GM19372 (cell line): ENCODE measurements around the gene GNG13.

ENCODE experiments used
- ATAC-seq: cut with Tn5 transposase; IDR thresholded peaks from one replicate; pipeline ENCODE4 v1.9.1; 2021; ENCODE audit warnings: mild to moderate bottlenecking, low read depth, moderate library complexity; ENCODE audit not compliant: unreplicated experiment

GNG13 gene

GRCh38 chr16:795580-796229 is 4.8 kb downstream of the GNG13 start:
- no peak for ATAC-seq

GRCh38 chr16:794853-795466 is 5.6 kb downstream of the GNG13 start:
- ATAC-seq = no peak

GRCh38 chr16:794091-794822 is 6.3 kb downstream of the GNG13 start:
- no peak for ATAC-seq

GRCh38 chr16:793414-793813 is 7.1 kb downstream of the GNG13 start:
- ATAC-seq = no peak

- ATAC-seq = no peak
Measured at GRCh38 chr16:792221-792995, 8.1 kb downstream of the GNG13 start.

GRCh38 chr16:791131-791530 is 9.4 kb downstream of the GNG13 start:
- no peak for ATAC-seq

- ATAC-seq = no peak
Measured at GRCh38 chr16:790086-790485, 10.4 kb downstream of the GNG13 start.

- no peak for ATAC-seq
Measured at GRCh38 chr16:789191-789850, 11.2 kb downstream of the GNG13 start.

- peak; percentile 76 for ATAC-seq
Measured at GRCh38 chr16:788399-789126, 12.0 kb downstream of the GNG13 start, which contains the start of gene CHTF18. CHTF18 (plus strand) TSS chr16:788620; CDS start chr16:788685, 65 bp downstream.

- ATAC-seq = no peak
Measured at GRCh38 chr16:787978-788398, 12.5 kb downstream of the GNG13 start, which contains the start of gene RPUSD1. RPUSD1 (minus strand) TSS chr16:788381; CDS start chr16:787737, 644 bp downstream.

- ATAC-seq = no peak
Measured at GRCh38 chr16:787321-787966, 13.1 kb downstream of the GNG13 start.

GRCh38 chr16:785563-786535 is 14.7 kb downstream of the GNG13 start:
- no peak for ATAC-seq

- no peak for ATAC-seq
Measured at GRCh38 chr16:784431-784830, 16.1 kb downstream of the GNG13 start.

- no peak for ATAC-seq
Measured at GRCh38 chr16:783404-784161, 17.0 kb downstream of the GNG13 start.

GRCh38 chr16:782766-783403 is 17.6 kb downstream of the GNG13 start:
- ATAC-seq = no peak

- no peak for ATAC-seq
Measured at GRCh38 chr16:782258-782657, 18.3 kb downstream of the GNG13 start.
